Thyroid gland (tissue), 4 donors: Measurements from ENCODE around the gene DKKL1.

Experiments used
- CTCF ChIP-seq, 6 experiments: fragments of 200-600 bp in 3 of 6; fragments of 450-650 bp in 3 of 6; sonication (generic) in 3 of 6; IDR thresholded peaks; one replicate each; pipeline ENCODE4 v1.5.1; 2016 to 2019; ENCODE audit warnings: antibody characterized with exemption in 6 of 6, mild to moderate bottlenecking in 2 of 6, inconsistent platforms in 1 of 6, moderate library complexity in 1 of 6
- POLR2A ChIP-seq, 2 donors: fragments of 450-650 bp; IDR thresholded peaks; one replicate each; pipeline ENCODE4 v1.6.1; 2017; ENCODE audit warnings: antibody characterized with exemption in 2 of 2, mild to moderate bottlenecking in 2 of 2, moderate library complexity in 1 of 2

- no peak for TF ChIP-seq POLR2A (IDR thresholded peaks at IDR 0.05)
- TF ChIP-seq CTCF (IDR thresholded peaks at IDR 0.05), result no peak
These were observed 2.4 kb downstream of the DKKL1 start for GRCh38 chr19:49366110-49366509.
